PC-3 (cell line): ENCODE data around the gene CAV1. TPM values are rescaled to one million over a fixed set of nuclear protein-coding genes. Genes with fewer than 3 reads are reported as not detected.
A peak's percentile ranks its signal among the peaks of the same experiment; 100 is the strongest.

Experiments
- ATAC-seq: fragments of 200-7000 bp; cut with Tn5 transposase; 2 replicates; pipeline ENCODE4 v1.9.1; 2020; ENCODE audit warnings: mild to moderate bottlenecking, moderate library complexity
- BruUV-seq: library from RNA; stranded (reverse); fragments of 400-500 nt; replicated peaks from 2 replicates; lab custom pipeline; 2021; lab: Mats Ljungman, UMichigan
- CTCF ChIA-PET: fragments of 300-600 bp; sonication (Branson Sonifier 250); formaldehyde crosslinking; loops from one replicate; lab custom pipeline; 2022; ENCODE audit warnings: antibody characterized with exemption; lab: Charles Lee
- POLR2A ChIA-PET: fragments of 300-600 bp; sonication (Branson Sonifier 250); formaldehyde crosslinking; loops from one replicate; lab custom pipeline; 2022; ENCODE audit warnings: antibody characterized with exemption; ENCODE audit not compliant: unreplicated experiment; lab: Charles Lee
- DNase-seq: peaks from one replicate; pipeline ENCODE4 v3.0.0-alpha.2; 2015
- H2AFZ ChIP-seq: fragments of 300-600 bp; sonication (generic); 2 replicates; pipeline ENCODE4 v1.6.0; 2016; ENCODE audit warnings: antibody characterized with exemption, low read length
- H3F3A ChIP-seq: fragments of 300-600 bp; sonication (generic); one replicate; pipeline ENCODE4 v1.6.0; 2017; ENCODE audit warnings: antibody characterized with exemption, low read length, control low read depth, mild to moderate bottlenecking; ENCODE audit not compliant: unreplicated experiment
- H3K27ac ChIP-seq: fragments of 300-600 bp; sonication (generic); 2 replicates; pipeline ENCODE4 v1.5.1; 2016; ENCODE audit warnings: mild to moderate bottlenecking, low read length
- H3K27me3 ChIP-seq: fragments of 300-600 bp; sonication (generic); 2 replicates; pipeline ENCODE4 v1.6.1; 2016; ENCODE audit warnings: low read length, mixed read lengths
- H3K36me3 ChIP-seq: fragments of 300-600 bp; sonication (generic); 2 replicates; pipeline ENCODE4 v1.6.1; 2016; ENCODE audit warnings: low read depth, mixed run types, low read length, mixed read lengths
- H3K4me1 ChIP-seq: fragments of 300-600 bp; sonication (generic); 2 replicates; pipeline ENCODE4 v1.5.1; 2016; ENCODE audit warnings: low read length; ENCODE audit not compliant: insufficient read depth
- H3K4me2 ChIP-seq: fragments of 300-600 bp; sonication (generic); 2 replicates; pipeline ENCODE4 v1.6.0; 2016; ENCODE audit warnings: low read length
- H3K4me3 ChIP-seq: fragments of 300-600 bp; sonication (generic); 2 replicates; pipeline ENCODE4 v1.5.1; 2016; ENCODE audit warnings: mild to moderate bottlenecking, low read length, mixed read lengths
- H3K79me2 ChIP-seq: fragments of 300-600 bp; sonication (generic); 2 replicates; pipeline ENCODE4 v1.6.1; 2017; ENCODE audit warnings: low read length, mixed read lengths
- H3K9ac ChIP-seq: fragments of 300-600 bp; sonication (generic); 2 replicates; pipeline ENCODE4 v1.6.0; 2016; ENCODE audit warnings: mild to moderate bottlenecking, low read length
- H3K9me2 ChIP-seq: fragments of 300-600 bp; sonication (generic); replicated peaks from 2 replicates; pipeline ENCODE4 v1.6.1; 2016; ENCODE audit warnings: mixed run types, low read length, mixed read lengths
- H3K9me3 ChIP-seq: fragments of 300-600 bp; sonication (generic); 2 replicates; pipeline ENCODE4 v1.6.1; 2016; ENCODE audit warnings: low read length, mixed read lengths
- H4K20me1 ChIP-seq: fragments of 300-600 bp; sonication (generic); 2 replicates; pipeline ENCODE4 v1.6.1; 2016; ENCODE audit warnings: low read length, mixed read lengths
- CTCF ChIP-seq: fragments of 300-600 bp; sonication (generic); conservative IDR thresholded peaks from 2 replicates; pipeline ENCODE4 v1.5.1; 2017; ENCODE audit warnings: antibody characterized with exemption, low read depth, mild to moderate bottlenecking, low read length
- EZH2 ChIP-seq: fragments of 300-600 bp; sonication (generic); IDR thresholded peaks from one replicate; pipeline ENCODE4 v1.6.1; 2017; ENCODE audit warnings: antibody characterized with exemption, mild to moderate bottlenecking, low read length; ENCODE audit not compliant: unreplicated experiment
- EZH2phosphoT487 ChIP-seq: fragments of 300-600 bp; sonication (generic); IDR thresholded peaks from 2 replicates; pipeline ENCODE4 v1.6.1; 2018; ENCODE audit warnings: mild to moderate bottlenecking, antibody characterized with exemption, low read length, borderline replicate concordance
- intact Hi-C: fragments of 100-400 bp; cut with micrococcal nuclease; formaldehyde crosslinking; loops from 2 replicates; pipeline ENCODE4 v1.9.0; 2023
- total RNA-seq: library from RNA; depleted of rRNA; stranded (reverse); fragments of >200 nt; gene quantifications from 2 replicates; pipeline ENCODE4 v1.2.3, GENCODE V29; 2014

CAV1 gene
- total RNA-seq, 1 experiment from 2014 or later: 284 TPM

DNA sequence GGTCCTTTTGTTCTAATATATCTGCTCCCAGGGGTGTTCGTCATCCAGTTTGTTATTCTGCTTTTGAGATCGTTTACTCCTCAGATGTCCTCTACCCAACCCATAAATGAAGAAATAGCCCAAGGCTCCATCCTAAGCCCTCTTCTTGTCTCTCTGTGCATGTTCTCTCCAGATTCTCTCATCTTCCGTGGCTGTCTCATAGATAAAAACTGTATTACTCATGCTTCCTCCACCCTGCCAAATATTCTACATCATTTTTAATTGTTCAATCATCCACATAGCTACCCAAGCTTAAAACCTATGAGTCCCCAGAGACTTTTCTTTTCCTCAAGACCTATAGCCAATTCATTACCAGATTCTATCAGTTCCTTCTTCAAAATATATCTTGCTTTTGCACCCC lies 44.9 kb downstream of the CAV1 start:
- TF ChIP-seq EZH2phosphoT487 (no peak), EZH2 (no peak), CTCF (no peak)
- peaks cover 6% of the 10 kb centered on the region for H3F3A ChIP-seq
- ATAC-seq: peak; percentile 74
- ChIA-PET POLR2A (no interaction called here), CTCF (no interaction called here)
- no peak overlapping the region for H2AFZ ChIP-seq
- H3K9ac ChIP-seq: no peak overlapping the region
- H4K20me1 ChIP-seq: no peaks in the 10 kb centered on the region
- H3K4me2 ChIP-seq: peak overlapping the region; percentile 68
- no TSS peak for BruUV-seq
- peak overlapping the region; percentile 71 for H3K27ac ChIP-seq
- H3K4me3 ChIP-seq: no peak overlapping the region
- H3K9me3 ChIP-seq: no peaks in the 10 kb centered on the region
- DNase-seq: peak; percentile 84
- intact Hi-C loops: loop anchor here (5.0 kb wide), 1 partner anchor 297 kb away; no protein-coding TSS in a partner anchor
- H3K36me3 ChIP-seq: no peaks in the 10 kb centered on the region
- peaks cover 56% of the 10 kb centered on the region for H3K4me1 ChIP-seq
- H3K9me2 ChIP-seq: no peaks in the 10 kb centered on the region
- no peaks in the 10 kb centered on the region for H3K27me3 ChIP-seq
- no peaks in the 10 kb centered on the region for H3K79me2 ChIP-seq

- H4K20me1 ChIP-seq: no peaks in the 10 kb centered on the region
- peaks cover 58% of the 10 kb centered on the region for H3K4me1 ChIP-seq
- CTCF ChIA-PET: interaction anchor here (1.0 kb wide), 1 partner anchor 44 kb away, joined by 6 read pairs; no protein-coding TSS in a partner anchor
- peak overlapping the region; percentile 68 for H3K4me2 ChIP-seq
- H2AFZ ChIP-seq: no peak overlapping the region
- TF ChIP-seq EZH2 (no peak), EZH2phosphoT487 (no peak), CTCF (no peak)
- no peak overlapping the region for H3K4me3 ChIP-seq
- DNase-seq: no peak
- POLR2A ChIA-PET: interaction anchor here (0.6 kb wide), 1 partner anchor 1553 kb away, joined by 8 read pairs; no protein-coding TSS in a partner anchor
- no peak overlapping the region for H3K9ac ChIP-seq
- BruUV-seq: no TSS peak
- H3K27me3 ChIP-seq: no peaks in the 10 kb centered on the region
- H3K79me2 ChIP-seq: no peaks in the 10 kb centered on the region
- peaks cover 6% of the 10 kb centered on the region for H3F3A ChIP-seq
- peak overlapping the region; percentile 71 for H3K27ac ChIP-seq
- no peaks in the 10 kb centered on the region for H3K9me2 ChIP-seq
- H3K36me3 ChIP-seq: no peaks in the 10 kb centered on the region
- no peak for ATAC-seq
- H3K9me3 ChIP-seq: no peaks in the 10 kb centered on the region
- intact Hi-C loops: loop anchor here (5.0 kb wide), 1 partner anchor 298 kb away; no protein-coding TSS in a partner anchor
Observed at GRCh38 chr7:116570306-116570705, 45.5 kb downstream of the CAV1 start.

DNA sequence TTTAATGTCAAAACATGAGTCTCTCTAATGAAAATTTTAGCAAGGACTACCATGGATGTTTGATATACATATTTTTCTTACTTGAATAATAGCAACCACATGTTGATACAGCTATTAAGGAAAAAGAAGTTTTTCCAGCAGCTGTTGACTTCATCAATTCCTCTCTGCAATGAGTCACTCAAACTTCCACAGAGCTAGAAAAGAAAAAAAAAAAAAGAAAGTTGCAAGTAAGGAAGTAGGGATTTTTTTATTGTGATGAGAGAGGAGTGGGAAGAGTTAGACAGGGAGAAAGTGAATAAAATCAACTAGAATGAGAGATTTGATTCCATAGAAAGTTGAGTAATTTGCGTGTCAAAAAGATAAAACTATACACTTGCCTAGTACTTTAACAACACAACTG lies 46.2 kb downstream of the CAV1 start:
- Histone ChIP-seq H3K4me2 (peak overlapping the region; percentile 68), H3K9ac (peak overlapping the region; percentile 23), H3K79me2 (no peaks in the 10 kb centered on the region), H3F3A (peaks cover 6% of the 10 kb centered on the region), H2AFZ (peak overlapping the region; percentile 16; the same call in 1 of the 2 replicates), H3K4me3 (no peak overlapping the region), H4K20me1 (no peaks in the 10 kb centered on the region), H3K27me3 (no peaks in the 10 kb centered on the region), H3K9me2 (no peaks in the 10 kb centered on the region), H3K4me1 (peaks cover 62% of the 10 kb centered on the region), H3K9me3 (no peaks in the 10 kb centered on the region), H3K27ac (peak overlapping the region; percentile 71), H3K36me3 (no peaks in the 10 kb centered on the region)
- intact Hi-C loops: loop anchor here (5.0 kb wide), 1 partner anchor 299 kb away; no protein-coding TSS in a partner anchor
- POLR2A ChIA-PET: interaction anchor here (0.6 kb wide), 2 partner anchors 46 to 1554 kb away, joined by 4 to 8 read pairs; no protein-coding TSS in a partner anchor
- ATAC-seq (peak; percentile 35), DNase-seq (peak; percentile 75)
- TF ChIP-seq EZH2: no peak
- TF ChIP-seq CTCF: no peak
- TF ChIP-seq EZH2phosphoT487: no peak
- BruUV-seq: no TSS peak
- CTCF ChIA-PET: interaction anchor here (0.6 to 1.0 kb wide), 3 partner anchors 45 to 397 kb away, joined by 3 to 6 read pairs (median 6); no protein-coding TSS in a partner anchor
